ENCODE measurements around the gene INAFM2.

Gene INAFM2

DNA sequence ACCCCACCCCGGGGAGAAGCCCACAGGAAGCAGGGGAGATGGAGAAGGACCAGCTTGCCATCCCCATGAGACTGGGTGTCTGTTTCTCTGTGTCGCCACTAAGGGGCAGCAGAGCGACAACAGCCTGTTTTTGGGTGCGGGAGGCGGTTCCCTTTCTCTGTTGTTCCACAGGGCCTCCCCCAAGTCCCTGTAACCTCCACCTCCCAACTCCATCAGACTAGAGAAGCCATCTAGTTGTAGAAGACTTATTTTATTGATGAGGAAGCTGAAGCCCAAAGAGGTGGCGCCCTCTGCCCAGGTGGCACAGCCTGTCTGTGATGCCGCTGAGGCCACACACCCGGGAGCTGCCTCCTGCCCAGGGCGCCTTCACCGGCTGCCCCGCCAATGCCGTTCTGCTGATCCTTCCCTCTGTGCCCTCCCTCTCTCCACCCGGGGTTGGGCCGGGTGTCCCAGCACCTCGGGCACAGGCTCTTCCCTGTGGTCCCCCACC lies 21.2 kb downstream of the INAFM2 start:
- H3K27ac ChIP-seq, result peak overlapping the region; percentile 91
- ChIA-PET CTCF (interaction anchor here (0.6 to 8.3 kb wide), 19 partner anchors 8 to 527 kb away, joined by 3 to 112 read pairs (median 3); no protein-coding TSS in a partner anchor), POLR2A (ENCODE audit: low non-redundant PET) (no interaction called here)
- TF ChIP-seq, protein P1, sequence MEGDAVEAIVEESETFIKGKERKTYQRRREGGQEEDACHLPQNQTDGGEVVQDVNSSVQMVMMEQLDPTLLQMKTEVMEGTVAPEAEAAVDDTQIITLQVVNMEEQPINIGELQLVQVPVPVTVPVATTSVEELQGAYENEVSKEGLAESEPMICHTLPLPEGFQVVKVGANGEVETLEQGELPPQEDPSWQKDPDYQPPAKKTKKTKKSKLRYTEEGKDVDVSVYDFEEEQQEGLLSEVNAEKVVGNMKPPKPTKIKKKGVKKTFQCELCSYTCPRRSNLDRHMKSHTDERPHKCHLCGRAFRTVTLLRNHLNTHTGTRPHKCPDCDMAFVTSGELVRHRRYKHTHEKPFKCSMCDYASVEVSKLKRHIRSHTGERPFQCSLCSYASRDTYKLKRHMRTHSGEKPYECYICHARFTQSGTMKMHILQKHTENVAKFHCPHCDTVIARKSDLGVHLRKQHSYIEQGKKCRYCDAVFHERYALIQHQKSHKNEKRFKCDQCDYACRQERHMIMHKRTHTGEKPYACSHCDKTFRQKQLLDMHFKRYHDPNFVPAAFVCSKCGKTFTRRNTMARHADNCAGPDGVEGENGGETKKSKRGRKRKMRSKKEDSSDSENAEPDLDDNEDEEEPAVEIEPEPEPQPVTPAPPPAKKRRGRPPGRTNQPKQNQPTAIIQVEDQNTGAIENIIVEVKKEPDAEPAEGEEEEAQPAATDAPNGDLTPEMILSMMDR (conservative IDR thresholded peaks at IDR 0.05; ENCODE audit: low read depth), result peak; percentile 84
- DNase-seq (ENCODE audit: low spot score), result peak; percentile 59

DNA sequence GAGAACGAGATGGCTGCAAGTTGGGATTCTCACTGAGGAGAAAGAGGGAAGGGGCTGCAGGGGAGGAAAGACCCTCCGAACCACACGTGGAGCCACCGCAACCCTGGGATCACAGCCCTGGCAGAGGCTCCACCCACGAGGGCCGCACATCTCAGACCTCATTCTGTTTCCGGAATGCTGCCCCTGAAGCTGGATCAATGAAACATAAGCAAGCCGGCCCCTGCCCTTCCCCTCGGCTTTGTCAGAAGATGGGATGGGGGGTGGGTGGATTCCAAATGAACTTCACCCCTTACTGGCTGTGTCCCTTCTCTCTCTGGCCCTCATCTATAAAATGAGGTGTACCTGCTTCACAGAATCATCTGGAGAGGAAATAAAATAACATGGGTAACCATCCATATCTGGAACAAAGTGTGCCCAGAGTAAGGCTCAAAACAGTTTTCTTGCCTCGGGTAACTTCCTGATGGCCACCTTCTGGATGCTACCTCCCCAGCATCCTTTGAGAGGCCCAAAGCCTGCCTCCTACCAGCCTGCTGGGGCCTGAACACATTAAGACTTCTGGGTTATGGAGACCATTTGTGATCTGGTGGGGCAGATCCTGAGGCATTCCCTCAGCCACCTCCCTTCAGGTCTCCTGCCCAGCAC lies 21.9 kb downstream of the INAFM2 start:
- TF ChIP-seq, protein P1 (conservative IDR thresholded peaks at IDR 0.05; ENCODE audit: low read depth), result no peak
- H3K27ac ChIP-seq, result peak overlapping the region; percentile 91
- ChIA-PET POLR2A (ENCODE audit: low non-redundant PET) (no interaction called here), CTCF (interaction anchor here (0.6 to 8.3 kb wide), 10 partner anchors 8 to 69 kb away, joined by 3 to 112 read pairs (median 4); no protein-coding TSS in a partner anchor)
- no peak for DNase-seq (ENCODE audit: low spot score)

DNA sequence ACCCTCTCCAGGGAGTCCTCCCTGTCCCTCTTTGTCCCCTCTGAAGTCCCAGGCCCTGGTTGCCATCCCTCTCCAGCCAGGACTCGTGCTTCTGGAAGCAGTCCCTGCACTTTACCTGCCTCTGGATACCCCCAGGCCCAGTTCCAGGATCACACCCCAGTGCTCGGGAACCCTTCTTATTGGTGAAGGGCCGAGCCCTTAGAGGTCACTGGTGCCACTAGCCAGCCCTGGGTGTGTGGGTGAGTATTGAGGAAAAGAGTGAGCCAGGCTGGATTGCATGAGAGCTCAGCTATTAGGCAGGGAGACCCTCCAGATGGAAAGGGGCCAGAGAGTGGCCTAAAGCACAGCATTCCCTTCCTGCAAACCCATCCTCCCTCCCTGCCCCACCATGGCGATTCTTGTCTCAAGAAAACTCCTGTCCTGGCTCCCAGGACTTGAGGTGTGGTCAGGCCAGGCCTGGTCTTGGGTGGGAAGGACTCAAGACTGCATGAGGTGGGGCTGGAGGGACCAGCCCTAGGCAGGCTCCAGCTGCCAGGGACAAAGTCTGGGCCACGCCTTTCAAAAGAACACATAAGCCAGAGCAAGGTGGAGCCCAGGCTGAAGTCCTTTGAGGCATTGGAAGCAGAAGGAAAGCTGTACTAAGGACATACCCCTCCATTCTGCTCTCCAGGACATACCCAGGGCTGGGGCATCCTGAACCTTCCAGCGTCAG lies 22.5 kb downstream of the INAFM2 start:
- POLR2A ChIA-PET (ENCODE audit: low non-redundant PET), result no interaction called here
- no peak for DNase-seq (ENCODE audit: low spot score)
- TF ChIP-seq, protein P1 (conservative IDR thresholded peaks at IDR 0.05; ENCODE audit: low read depth), result no peak
- CTCF ChIA-PET, result interaction anchor here (1.2 kb wide), 1 partner anchor 8 kb away, joined by 3 read pairs; no protein-coding TSS in a partner anchor
- peak overlapping the region; percentile 91 for H3K27ac ChIP-seq

DNA sequence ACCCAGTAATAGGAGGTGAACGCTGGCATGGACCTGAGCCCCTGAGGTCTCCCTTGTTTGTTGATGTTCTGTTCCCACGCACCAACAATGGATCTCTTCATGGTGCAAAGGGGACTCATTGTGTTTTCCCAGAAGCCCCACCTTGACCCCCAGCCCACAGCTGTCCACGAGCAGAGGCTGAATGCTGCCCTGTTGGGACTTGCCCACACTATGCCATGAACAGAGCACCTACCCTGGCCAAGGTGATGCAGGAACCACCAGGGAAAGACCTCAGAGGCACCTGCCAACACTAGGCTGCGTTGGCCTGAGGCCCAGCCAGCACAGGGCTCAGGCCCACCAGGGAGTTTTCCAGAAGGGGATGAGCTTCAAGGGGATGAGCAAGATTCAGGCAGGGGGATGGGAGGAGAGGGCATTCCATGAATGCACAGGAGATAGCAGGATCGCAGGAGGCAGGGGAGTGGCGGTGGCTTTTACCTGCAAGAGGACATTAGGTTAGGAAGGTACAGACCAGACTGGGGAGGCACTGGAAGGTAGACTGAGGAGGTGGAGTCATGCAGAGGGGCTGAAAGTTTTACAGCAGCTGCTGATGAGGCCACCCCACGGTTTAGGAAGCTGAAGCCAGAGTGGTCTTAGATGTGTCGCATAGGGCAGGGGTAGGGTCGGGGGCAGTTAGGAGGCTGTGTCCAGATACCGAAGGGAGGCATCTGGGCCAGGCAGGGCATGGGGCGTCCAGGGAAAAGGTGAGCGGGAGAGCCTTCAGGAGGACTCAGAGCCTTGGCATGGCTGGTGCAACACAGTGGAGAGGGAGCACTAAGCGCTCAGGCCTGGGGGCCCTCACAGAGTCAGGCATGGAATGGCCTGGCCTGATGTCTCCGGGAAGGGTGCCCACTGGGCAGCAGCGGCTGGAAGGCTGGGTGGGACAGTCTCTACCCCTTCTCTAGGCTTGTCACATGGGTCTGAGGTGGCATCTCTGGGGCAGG lies 23.4 kb downstream of the INAFM2 start:
- POLR2A ChIA-PET (ENCODE audit: low non-redundant PET), result no interaction called here
- DNase-seq (ENCODE audit: low spot score), result no peak
- TF ChIP-seq, protein P1 (conservative IDR thresholded peaks at IDR 0.05; ENCODE audit: low read depth), result no peak
- CTCF ChIA-PET, result interaction anchor here (1.2 kb wide), 1 partner anchor 9 kb away, joined by 3 read pairs; no protein-coding TSS in a partner anchor
- peak overlapping the region; percentile 91 for H3K27ac ChIP-seq

DNA sequence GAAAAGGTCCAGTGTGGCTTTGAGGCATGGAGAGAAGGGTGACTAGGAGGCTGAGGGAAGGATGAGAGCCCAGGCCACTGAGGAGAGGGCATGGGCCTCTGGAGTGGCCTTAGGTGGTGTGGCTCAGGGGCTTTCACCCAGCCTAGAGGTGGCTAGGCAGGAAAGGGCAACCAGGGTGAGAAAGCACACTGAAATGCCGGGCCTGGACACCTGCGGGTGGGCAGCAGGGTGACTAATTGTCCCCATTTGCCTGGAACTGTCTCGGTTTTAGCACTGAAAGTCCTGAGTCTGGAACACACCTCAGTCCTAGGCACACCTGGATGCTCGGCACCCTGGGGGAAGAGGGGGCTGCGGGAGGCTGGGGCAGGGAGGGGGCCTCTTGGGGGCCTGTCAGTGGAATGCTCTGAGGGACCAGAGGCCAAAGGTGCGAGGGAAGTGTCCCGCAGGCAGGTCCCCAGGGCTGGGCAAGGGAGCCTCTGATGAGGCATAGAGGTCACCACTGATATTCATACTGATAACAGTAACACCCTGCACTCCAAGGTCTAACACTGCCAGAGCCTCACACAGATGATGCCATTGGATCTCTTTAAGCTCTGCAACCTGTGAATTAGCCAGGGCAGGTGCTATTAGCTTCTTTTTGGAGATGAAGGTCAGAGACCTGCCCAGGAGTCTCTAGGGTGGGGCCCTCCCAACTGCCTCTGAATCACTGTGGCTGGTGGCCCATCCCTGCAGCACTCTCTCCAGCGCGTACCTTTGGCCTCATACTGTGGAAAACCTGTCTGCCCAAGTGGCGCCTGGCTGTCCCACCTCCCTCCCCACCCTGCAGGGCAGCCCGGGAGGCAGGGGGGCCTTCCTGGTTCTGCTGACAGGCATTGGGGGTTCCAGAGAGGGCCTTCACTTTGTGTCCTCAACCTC lies 24.3 kb downstream of the INAFM2 start:
- TF ChIP-seq, protein P1 (conservative IDR thresholded peaks at IDR 0.05; ENCODE audit: low read depth), result no peak
- ChIA-PET CTCF (interaction anchor here (1.1 to 1.2 kb wide), 2 partner anchors 10 to 74 kb away, joined by 3 to 5 read pairs; no protein-coding TSS in a partner anchor), POLR2A (ENCODE audit: low non-redundant PET) (no interaction called here)
- H3K27ac ChIP-seq, result peak overlapping the region; percentile 91
- DNase-seq (ENCODE audit: low spot score), result no peak

Measured in RWPE1 (cell line).